NCI-H1694 treated with DMSO at 0.1 percent for 48 hours (cell line): ENCODE results near the gene RAI14.

ENCODE experiments used
- DNase-seq: peaks from one replicate; lab custom pipeline; 2025; lab: John Stamatoyannopoulos, UW

RAI14 gene

DNA sequence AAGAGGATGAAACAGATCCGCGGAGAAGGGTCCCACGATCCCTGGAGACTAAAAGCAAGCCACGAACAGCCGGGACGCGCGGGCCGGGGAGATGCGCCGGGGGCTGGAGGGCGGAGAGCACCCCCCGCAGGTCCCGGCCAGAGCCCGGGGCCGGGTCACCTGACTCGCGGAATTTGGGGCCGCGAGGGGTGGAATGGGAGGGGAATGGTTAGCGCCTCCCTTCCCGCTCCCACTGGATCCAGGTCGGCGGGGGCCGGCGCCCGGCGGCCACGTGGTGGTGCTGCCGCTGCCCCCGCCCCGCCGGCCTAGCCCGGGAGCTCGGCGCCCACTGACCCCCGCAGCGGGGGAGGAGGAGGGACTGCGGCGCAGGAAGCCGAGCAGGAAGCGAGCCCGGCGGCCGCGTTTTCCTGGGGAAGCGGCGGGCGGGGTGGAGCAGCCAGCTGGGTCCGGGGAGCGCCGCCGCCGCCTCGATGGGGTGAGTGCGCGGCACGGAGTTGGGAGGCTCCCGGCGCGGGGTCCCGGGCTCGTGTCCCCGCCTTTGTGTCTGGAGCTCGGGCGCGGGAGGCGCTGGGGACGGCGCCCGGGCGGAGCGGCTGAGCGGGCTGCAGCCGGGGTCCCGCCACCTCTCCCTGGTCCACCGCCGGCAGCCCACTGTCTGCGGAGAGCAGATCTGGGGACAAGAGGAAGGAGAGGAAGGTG lies at the start of gene RAI14:
Gene RAI14, plus strand, starts transcription at position 328 of the 699 bp plus-strand sequence. CDS start 30,592 bp downstream, outside the sequence.
- no peak for DNase-seq

DNA sequence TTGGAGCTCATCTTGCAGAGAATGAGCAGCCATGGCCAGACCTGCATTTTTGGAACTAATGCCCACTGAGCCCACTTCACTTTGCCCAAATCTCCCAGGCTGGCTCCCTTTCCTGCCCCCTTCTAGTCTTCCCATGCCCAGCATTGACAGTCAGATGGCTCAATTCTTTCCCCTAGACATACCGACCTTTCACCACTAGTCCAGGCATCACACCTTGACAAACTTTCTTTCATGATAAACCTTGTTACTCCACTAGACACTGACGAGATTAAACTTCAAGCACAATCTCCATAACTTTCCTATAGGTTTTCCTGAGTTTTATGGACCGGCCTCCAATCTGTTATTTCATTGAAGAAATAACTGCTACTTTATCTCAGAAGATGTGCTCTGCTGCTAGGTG lies 47.8 kb upstream of the RAI14 start:
- DNase-seq: no peak

GRCh38 chr5:34608859-34609648 lies 47.1 kb upstream of the RAI14 start:
- no peak for DNase-seq

DNA sequence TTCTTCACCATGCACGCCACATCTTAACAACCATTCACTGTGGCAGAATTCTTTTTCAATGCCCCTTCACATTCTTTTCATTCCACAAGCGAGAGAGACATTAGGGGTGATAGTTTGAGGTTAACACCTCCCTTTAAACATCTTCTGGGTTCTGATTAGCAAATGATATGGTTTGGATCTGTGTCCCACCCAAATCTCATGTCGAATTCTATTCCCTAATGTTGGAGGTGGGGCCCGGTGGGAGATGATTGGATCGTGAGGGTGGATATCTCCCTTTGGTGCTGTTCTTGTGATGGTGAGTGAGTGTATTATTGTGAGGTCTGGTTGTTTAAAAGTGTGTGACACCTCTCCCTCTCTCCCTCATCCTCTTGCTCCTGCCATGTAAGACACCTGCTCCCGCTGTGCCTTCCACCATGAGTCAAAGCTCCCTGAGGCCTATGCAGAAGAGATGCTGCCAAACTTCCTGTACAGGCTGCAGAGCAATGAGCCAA lies 46.1 kb upstream of the RAI14 start:
- no peak for DNase-seq

- DNase-seq: no peak
Observed at GRCh38 chr5:34610546-34610945, 45.6 kb upstream of the RAI14 start.

DNA sequence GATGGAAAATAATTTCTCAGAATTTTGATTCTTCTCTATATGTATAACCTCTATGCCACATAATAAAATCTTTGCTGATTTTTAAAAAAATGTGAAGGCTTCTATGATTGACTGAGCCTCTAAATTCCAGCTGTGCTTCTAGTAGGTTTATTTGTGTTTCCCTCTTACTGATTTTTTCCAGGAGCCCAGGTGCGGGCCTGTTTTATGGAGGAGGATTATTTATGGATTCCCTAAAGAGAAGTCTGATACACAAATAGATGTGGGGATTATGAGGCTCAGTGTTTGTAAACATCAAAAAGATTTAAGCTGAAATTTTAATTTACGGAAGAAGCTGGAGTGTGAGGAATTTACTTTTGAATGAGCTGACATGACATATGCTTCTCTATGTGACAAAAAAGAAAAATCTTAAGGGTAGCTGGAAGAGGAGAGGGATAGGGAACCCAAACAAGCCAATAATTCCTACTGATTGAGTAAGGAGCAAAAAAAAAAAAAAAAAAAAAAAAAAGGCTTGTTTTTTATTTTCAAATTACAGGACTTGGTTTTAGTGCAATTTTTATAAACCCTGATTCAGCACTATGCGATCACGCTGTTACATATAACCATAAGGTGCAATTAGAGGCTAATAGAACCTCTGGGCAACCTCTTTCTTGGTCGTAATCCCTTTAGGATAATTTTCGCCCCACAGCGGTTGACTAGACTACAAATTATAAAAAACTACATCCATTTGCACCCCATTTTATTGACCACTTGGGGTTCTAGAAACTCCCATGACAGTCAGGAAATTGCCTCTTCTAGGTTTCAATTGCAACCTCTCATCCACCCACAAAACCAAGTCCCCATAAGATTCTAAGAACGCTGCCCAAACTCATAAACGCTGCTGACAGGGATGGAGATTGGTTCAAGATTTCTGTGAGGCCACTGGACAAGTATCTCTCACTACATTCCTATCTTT lies 44.4 kb upstream of the RAI14 start:
- DNase-seq: no peak

GRCh38 chr5:34616651-34617050 lies 39.5 kb upstream of the RAI14 start:
- no peak for DNase-seq

DNA sequence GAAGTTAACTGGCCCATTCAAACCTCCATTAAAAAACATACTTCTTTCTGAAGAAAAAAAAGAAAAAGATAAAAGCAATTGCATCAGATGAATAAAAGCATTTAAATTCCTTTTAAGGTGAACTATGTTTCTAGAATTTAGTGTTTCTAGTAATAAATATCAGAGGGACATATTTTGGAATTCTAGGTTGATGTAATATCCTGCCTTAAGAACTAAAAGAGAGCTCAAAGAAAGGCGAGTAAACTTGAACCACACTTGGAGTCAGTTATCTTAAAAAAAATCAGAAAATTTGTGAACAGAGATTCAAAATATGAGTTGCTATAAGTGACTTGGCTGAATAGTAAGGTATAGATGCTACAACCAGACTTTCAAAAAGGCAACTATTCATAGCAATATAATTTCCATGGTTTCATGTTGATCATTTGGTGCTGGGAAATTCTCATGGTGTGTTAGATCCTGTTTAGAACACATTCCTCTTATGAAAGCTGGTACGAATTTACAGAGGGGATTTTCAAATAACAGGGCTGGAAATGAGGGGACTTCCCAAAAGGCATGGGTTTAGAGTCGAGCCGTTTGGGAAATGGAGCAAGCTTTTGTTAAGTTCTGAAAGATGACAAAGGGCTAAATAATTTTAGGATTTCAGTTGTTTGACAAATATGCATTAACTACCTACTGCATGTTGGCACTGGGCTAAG lies 37.6 kb upstream of the RAI14 start:
- no peak for DNase-seq

- no peak for DNase-seq
Observed at GRCh38 chr5:34620185-34620584, 35.9 kb upstream of the RAI14 start.

- no peak for DNase-seq
Observed at GRCh38 chr5:34621277-34622097, 34.6 kb upstream of the RAI14 start.

DNA sequence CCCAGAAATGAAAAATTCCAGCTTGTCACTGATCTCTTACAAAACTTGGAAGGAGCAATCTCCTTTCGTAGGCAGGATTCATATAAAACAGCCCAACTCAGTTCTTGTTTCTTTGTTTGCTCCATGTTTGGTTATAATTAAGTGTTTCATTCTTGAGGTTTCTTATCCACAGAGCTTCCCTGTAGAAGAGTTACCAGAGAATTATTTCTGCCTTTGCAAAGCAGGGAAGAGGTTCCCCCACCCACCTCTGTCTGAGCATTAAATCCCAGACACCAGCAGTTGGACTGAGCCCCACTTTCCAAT lies 34.1 kb upstream of the RAI14 start:
- no peak for DNase-seq

DNA sequence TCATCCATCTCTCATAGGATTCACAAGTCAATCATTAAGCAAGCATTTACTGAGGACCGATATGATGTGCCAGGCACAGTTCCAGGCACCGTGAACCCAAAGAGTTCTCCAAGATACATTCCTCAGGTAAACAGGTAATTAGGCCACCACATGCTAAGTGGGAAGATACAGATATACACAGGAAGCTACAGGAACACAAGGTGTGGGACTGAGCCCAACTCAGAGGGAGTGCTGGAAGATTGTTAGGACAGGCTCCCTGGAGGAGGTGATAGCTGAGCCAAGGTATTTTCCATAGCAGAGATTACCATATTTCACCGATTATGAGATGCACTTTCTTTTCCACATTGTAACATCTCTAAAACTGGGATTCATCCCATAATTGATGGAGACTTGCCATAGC lies 31.4 kb upstream of the RAI14 start:
- DNase-seq: no peak

GRCh38 chr5:34625246-34625645 lies 30.9 kb upstream of the RAI14 start:
- DNase-seq: no peak

DNA sequence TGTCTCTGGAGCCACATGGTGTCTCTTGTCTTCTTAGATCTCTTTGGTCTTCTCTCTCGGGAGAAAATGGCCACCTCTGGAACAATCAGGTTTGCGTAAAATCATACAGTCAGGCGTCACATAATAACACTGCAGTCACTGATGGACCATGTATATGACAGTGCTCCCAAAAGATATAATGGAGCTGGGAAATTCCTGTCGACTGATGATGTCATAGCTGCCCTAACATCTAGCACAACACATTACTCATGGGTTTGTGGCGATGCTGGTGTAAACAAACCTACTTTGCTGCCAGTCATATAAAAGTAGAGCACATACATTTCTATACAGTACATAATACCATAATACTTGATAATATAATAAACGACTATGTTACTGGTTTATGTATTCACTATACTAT lies 30.1 kb upstream of the RAI14 start:
- DNase-seq: no peak

DNA sequence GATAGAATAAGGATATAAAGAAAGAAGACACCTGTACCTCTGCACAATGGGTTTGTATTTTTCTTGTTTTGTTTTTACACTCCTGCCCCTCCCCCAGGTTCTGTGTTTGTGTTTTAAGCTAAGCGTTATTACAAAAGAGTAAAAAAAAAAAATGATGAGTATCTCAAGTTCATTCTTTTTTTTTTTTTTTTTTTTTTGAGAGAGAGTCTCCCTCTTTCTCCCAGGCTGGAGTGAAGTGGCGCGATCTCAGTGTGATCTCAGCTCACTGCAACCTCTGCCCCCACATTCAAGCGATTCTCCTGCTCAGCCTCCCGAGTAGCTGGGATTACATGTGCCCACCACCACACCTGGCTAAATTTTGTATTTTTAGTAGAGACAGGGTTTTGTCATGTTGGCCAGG lies 29.4 kb upstream of the RAI14 start:
- DNase-seq: no peak

- DNase-seq: no peak
Observed at GRCh38 chr5:34627794-34628193, 28.3 kb upstream of the RAI14 start.

DNA sequence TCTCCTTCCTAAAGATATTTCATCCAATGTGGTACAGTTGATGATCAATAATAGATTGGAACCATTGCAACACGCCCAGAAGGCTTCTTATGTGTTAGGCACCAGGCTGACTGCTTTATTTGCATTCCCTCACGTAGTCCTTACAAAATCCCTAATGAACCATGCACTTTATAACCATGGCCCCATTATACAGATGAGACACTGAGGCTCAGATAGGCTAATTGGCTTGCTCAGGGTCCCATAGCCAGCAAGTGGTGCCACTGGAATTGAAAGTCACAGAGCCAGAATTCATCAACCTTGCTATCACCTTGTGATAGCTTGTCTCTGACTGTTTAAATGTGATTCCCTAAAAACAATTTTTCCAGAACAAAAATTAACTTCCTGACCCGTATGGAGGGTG lies 27.8 kb upstream of the RAI14 start:
- no peak for DNase-seq

DNA sequence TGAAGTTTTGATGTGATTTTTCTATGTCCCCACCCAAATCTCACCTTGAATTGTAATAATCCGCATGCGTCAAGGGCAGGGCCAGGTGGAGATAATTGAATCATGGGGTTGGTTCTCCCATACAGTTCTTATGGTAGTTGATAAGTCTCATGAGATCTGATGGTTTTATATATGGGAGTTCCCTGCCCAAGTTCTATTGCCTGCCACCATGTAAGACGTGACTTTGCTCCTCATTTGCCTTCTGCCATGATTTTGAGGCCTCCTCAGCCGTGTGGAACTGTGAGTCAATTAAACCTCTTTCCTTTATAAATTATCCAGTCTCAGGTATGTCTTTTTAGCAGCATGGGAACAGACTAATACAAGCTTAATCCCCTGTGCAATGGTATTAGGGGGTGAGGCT lies 25.5 kb upstream of the RAI14 start:
- no peak for DNase-seq

DNA sequence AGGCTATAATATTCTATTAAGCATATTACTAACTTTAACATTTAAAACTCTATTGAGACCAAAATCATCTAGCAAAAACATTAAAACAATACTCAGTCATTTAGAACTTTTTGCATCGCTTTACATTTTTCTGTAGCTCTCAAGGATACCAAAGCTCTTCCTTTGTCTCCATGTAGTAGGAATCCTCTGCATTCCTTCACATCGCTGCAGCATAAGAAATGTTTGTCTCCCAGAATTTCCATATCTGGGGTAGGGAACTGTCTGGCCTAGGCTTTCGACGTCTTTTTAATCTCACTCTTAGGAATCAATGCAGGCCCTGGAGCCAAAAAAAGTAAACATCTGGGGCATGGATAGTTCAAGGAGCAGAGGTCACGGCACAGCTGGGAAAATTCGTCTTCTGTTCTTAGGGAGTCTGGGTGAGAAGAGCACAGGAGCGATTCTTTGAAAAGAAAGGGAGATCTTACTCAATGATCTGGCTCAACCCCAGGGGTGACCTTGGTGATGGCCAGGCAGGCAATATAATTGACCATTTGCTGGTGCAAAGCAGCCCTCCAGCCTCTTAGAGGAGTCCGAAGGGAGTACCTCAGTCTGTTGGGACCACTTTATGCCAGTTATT lies 23.2 kb upstream of the RAI14 start:
- DNase-seq: no peak

DNA sequence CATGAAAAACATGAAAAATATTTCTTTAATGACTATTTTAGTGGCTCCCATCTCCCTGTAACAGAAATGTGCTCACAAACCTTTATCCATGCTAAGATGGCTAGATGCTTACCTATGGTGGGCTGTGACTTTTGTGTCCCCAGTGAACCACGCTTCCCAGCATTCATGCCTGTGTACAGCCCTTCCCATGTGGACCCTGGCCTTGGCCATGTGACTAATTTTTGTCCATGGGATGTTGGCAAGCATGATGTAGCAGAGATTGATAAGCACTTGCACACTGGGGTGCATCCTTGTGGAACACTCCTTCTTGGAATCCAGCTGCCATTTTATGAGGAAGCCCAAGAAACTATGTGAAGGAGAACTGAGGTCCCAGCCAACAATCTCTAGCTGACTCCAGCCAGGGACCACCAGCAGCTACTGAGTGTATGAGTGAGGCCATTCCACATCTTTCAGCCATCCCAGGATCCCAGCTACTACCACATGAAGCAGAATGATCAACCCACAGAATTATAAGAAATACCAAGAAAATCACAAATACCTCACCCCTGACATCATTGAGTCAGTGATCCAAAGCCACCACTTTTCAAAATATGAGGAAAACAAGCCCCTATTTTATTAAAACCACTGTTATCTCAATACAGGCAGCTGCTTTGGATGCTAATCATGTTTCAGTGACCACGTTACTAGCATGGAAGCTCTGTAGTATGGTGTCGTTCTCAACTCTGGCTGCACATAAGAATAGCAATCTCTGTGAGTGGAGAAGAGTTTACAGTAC lies 16.1 kb upstream of the RAI14 start:
- no peak for DNase-seq
